IMR-90 (cell line): ENCODE data around the gene MGAT4C. TPM values are rescaled to one million over a fixed set of nuclear protein-coding genes. Genes with fewer than 3 reads are reported as not detected.
A peak's percentile ranks its signal among the peaks of the same experiment; 100 is the strongest.

Source experiments
- ATAC-seq: fragments of 200-7000 bp; cut with Tn5 transposase; 2 replicates; pipeline ENCODE4 v1.9.1; 2020; ENCODE audit warnings: low read depth, mild to moderate bottlenecking, moderate library complexity
- BruUV-seq: library from RNA; stranded (reverse); fragments of 400-500 nt; replicated peaks from 2 replicates; lab custom pipeline; 2021; lab: Mats Ljungman, UMichigan
- CTCF ChIA-PET: fragments of 300-600 bp; formaldehyde crosslinking; extraction: SDS; loops from one replicate; lab custom pipeline; 2021; ENCODE audit warnings: antibody characterized with exemption; lab: Yijun Ruan, JAX
- POLR2A ChIA-PET: fragments of 300-600 bp; sonication (Branson Sonifier 250); formaldehyde crosslinking; loops from one replicate; lab custom pipeline; 2022; ENCODE audit warnings: antibody characterized with exemption; ENCODE audit not compliant: unreplicated experiment; lab: Charles Lee
- DNase-seq: peaks from one replicate; pipeline ENCODE4 v3.0.0; 2013
- H2AFZ ChIP-seq: replicated peaks from 2 replicates; pipeline ENCODE3; 2013; ENCODE audit warnings: low read length, mild to moderate bottlenecking; ENCODE audit not compliant: poor library complexity
- H2AK5ac ChIP-seq: 2 replicates; pipeline ENCODE4 v1.6.1; 2013; ENCODE audit warnings: low read depth, low read length, inconsistent platforms
- H2AK9ac ChIP-seq: replicated peaks from 2 replicates; pipeline ENCODE3; 2013; ENCODE audit warnings: mild to moderate bottlenecking, low read depth, low read length, moderate library complexity; ENCODE audit not compliant: poor library complexity
- H2BK120ac ChIP-seq: 2 replicates; pipeline ENCODE4 v1.6.1; 2013; ENCODE audit warnings: low read depth, low read length, inconsistent platforms
- H2BK15ac ChIP-seq: 3 replicates; pipeline ENCODE4 v1.6.1; 2013; ENCODE audit warnings: low read depth, low read length, inconsistent platforms
- H2BK20ac ChIP-seq: 2 replicates; pipeline ENCODE4 v1.6.1; 2013; ENCODE audit warnings: low read depth, mild to moderate bottlenecking, inconsistent platforms, low read length, moderate library complexity
- H2BK5ac ChIP-seq: 2 replicates; pipeline ENCODE4 v1.6.1; 2013; ENCODE audit warnings: mild to moderate bottlenecking, low read depth, low read length, inconsistent platforms; ENCODE audit not compliant: poor library complexity, severe bottlenecking
- H3K14ac ChIP-seq: replicated peaks from 2 replicates; pipeline ENCODE4 v1.6.1; 2013; ENCODE audit warnings: low read depth, low read length, inconsistent platforms
- H3K18ac ChIP-seq: 2 replicates; pipeline ENCODE4 v1.6.1; 2013; ENCODE audit warnings: low read depth, low read length, control low read depth
- H3K23ac ChIP-seq: 2 replicates; pipeline ENCODE4 v1.6.1; 2013; ENCODE audit warnings: low read depth, low read length, inconsistent platforms
- H3K27ac ChIP-seq: 2 replicates; pipeline ENCODE4 v1.5.1; 2013; ENCODE audit warnings: mild to moderate bottlenecking, control low read depth, low read length; ENCODE audit not compliant: insufficient read depth
- H3K27me3 ChIP-seq: 2 replicates; pipeline ENCODE4 v1.6.1; 2013; ENCODE audit warnings: low read length; ENCODE audit not compliant: control insufficient read depth, insufficient read depth
- H3K36me3 ChIP-seq: 2 replicates; pipeline ENCODE4 v1.6.1; 2013; ENCODE audit warnings: low read length, mixed read lengths; ENCODE audit not compliant: control insufficient read depth, insufficient read depth
- H3K4ac ChIP-seq: 2 replicates; pipeline ENCODE4 v1.6.1; 2013; ENCODE audit warnings: low read depth, low read length, inconsistent platforms
- H3K4me1 ChIP-seq: 2 replicates; pipeline ENCODE4 v1.6.1; 2013; ENCODE audit warnings: low read length, mixed read lengths; ENCODE audit not compliant: control insufficient read depth, insufficient read depth
- H3K4me2 ChIP-seq: 2 replicates; pipeline ENCODE4 v1.6.1; 2013; ENCODE audit warnings: low read depth, mild to moderate bottlenecking, control low read depth, low read length, moderate library complexity
- H3K4me3 ChIP-seq: 2 replicates; pipeline ENCODE4 v1.5.1; 2013; ENCODE audit warnings: low read depth, mild to moderate bottlenecking, control low read depth, low read length, moderate library complexity; ENCODE audit not compliant: insufficient read depth
- H3K56ac ChIP-seq: 2 replicates; pipeline ENCODE4 v1.6.1; 2013; ENCODE audit warnings: low read length, inconsistent platforms; ENCODE audit not compliant: insufficient read depth; ENCODE audit errors: extremely low read depth
- H3K79me1 ChIP-seq, 2 experiments: 2 replicates each; pipeline ENCODE4 v1.6.1; 2013; ENCODE audit warnings: low read length in 2 of 2, inconsistent platforms in 1 of 2, low read depth in 1 of 2
- H3K9ac ChIP-seq: 2 replicates; pipeline ENCODE4 v1.6.1; 2013; ENCODE audit warnings: low read depth, low read length, control low read depth
- H3K9me1 ChIP-seq: 2 replicates; pipeline ENCODE4 v1.6.1; 2013; ENCODE audit warnings: low read length, inconsistent platforms; ENCODE audit not compliant: insufficient read depth
- H3K9me3 ChIP-seq: 2 replicates; pipeline ENCODE4 v1.6.1; 2013; ENCODE audit warnings: low read length; ENCODE audit not compliant: control insufficient read depth, insufficient read depth
- H4K20me1 ChIP-seq: 2 replicates; pipeline ENCODE4 v1.6.1; 2013; ENCODE audit warnings: low read length, inconsistent platforms; ENCODE audit not compliant: insufficient read depth
- H4K5ac ChIP-seq: 2 replicates; pipeline ENCODE4 v1.6.1; 2013; ENCODE audit warnings: mild to moderate bottlenecking, low read depth, low read length, control low read depth
- H4K8ac ChIP-seq, 2 experiments: 2 replicates each; pipeline ENCODE4 v1.6.1; 2013; ENCODE audit warnings: low read depth in 2 of 2, low read length in 2 of 2, control low read depth in 1 of 2, inconsistent platforms in 1 of 2
- H4K91ac ChIP-seq: 2 replicates; pipeline ENCODE4 v1.6.1; 2013; ENCODE audit warnings: low read depth, low read length, inconsistent platforms; ENCODE audit not compliant: insufficient read depth
- BHLHE40 ChIP-seq: fragments of 150-350 bp; IDR thresholded peaks from 2 replicates; pipeline ENCODE4 v1.6.1; 2016; ENCODE audit warnings: mild to moderate bottlenecking, low read depth, low read length
- MAFK ChIP-seq: IDR thresholded peaks from 2 replicates; pipeline ENCODE4 v1.6.1; 2012; ENCODE audit warnings: low read depth, low read length, improper control_type of control experiment
- WGBS, 2 experiments: methylation state at CpG; one replicate each; pipeline versions ENCODE4 v1.1.5 to v1.1.7; 2013; ENCODE audit warnings: missing lambda C conversion rate in 2 of 2; ENCODE audit not compliant: insufficient read length in 1 of 2; ENCODE audit errors: extremely low coverage in 2 of 2; 5-methylcytosine and 5-hydroxymethylcytosine counted together
- dilution Hi-C: fragments of 300-500 bp; cut with HindIII; formaldehyde crosslinking; loops from one replicate; pipeline ENCODE4 v1.14.3; 2018; ENCODE audit warnings: low sequenced_read_pairs; ENCODE audit not compliant: unreplicated experiment
- in situ Hi-C: fragments of 300-500 bp; cut with MboI; formaldehyde crosslinking; loops from 3 replicates; pipeline ENCODE4 v1.14.3; 2019; ENCODE audit warnings: low sequenced_read_pairs, inconsistent platforms, mixed read lengths
- intact Hi-C: fragments of 100-400 bp; cut with micrococcal nuclease; formaldehyde crosslinking; loops from 2 replicates; pipeline ENCODE4 v1.10.0; 2022
- polyA plus RNA-seq, 3 experiments: library from polyadenylated mRNA; depleted of rRNA; stranded (reverse); fragments of >200 nt; gene quantifications; 2 replicates each; pipeline ENCODE4 v1.2.3, GENCODE V29; 2012; ENCODE audit warnings: low replicate concordance in 1 of 3
- total RNA-seq: library from RNA; depleted of rRNA; stranded (reverse); fragments of >200 nt; gene quantifications from 2 replicates; pipeline ENCODE4 v1.2.3, GENCODE V29; 2012

Gene MGAT4C
- total and polyA plus RNA-seq, 2 of the 4 experiments (the other 2 are of a cell fraction) = not detected

- no peak overlapping the region for H2BK15ac ChIP-seq
- DNase-seq (no peak), ATAC-seq (no peak)
- no peak overlapping the region for H2BK20ac ChIP-seq
- no peak overlapping the region for H2AK5ac ChIP-seq
- no peak overlapping the region for H3K9ac ChIP-seq
- intact Hi-C loops = no loop called here
- H3K27ac ChIP-seq = no peak overlapping the region
- no peak overlapping the region for H3K4ac ChIP-seq
- no peaks in the 10 kb centered on the region for H3K9me3 ChIP-seq
- no peak overlapping the region for H3K18ac ChIP-seq
- no peak overlapping the region for H3K14ac ChIP-seq
- dilution Hi-C loops = no loop called here
- H3K36me3 ChIP-seq = no peaks in the 10 kb centered on the region
- ChIA-PET POLR2A (no interaction called here), CTCF (interaction anchor here (0.7 kb wide), 1 partner anchor 146 kb away, joined by 3 read pairs; no protein-coding TSS in a partner anchor)
- no peak overlapping the region for H4K8ac ChIP-seq
- no TSS peak for BruUV-seq
- no peaks in the 10 kb centered on the region for H3K79me1 ChIP-seq
- no peaks in the 10 kb centered on the region for H3K9me1 ChIP-seq
- no peak overlapping the region for H2AK9ac ChIP-seq
- H3K4me1 ChIP-seq = no peaks in the 10 kb centered on the region
- WGBS, 2 experiments = no CpG with 5 or more reads among the region's 3 CpGs
- no peaks in the 10 kb centered on the region for H3K27me3 ChIP-seq
- in situ Hi-C loops = no loop called here
- no peak overlapping the region for H3K4me3 ChIP-seq
- no peak overlapping the region for H4K91ac ChIP-seq
- no peak for TF ChIP-seq BHLHE40
- TF ChIP-seq MAFK = peak; percentile 96
- H2AFZ ChIP-seq = no peak overlapping the region
- no peak overlapping the region for H3K56ac ChIP-seq
- no peak overlapping the region for H2BK5ac ChIP-seq
- H4K20me1 ChIP-seq = no peaks in the 10 kb centered on the region
- no peak overlapping the region for H3K4me2 ChIP-seq
- no peak overlapping the region for H3K23ac ChIP-seq
- H4K5ac ChIP-seq = no peak overlapping the region
- H2BK120ac ChIP-seq = no peak overlapping the region
Measured at GRCh38 chr12:86018361-86018760, 237.8 kb downstream of the MGAT4C start.
